Endodermal cell (in vitro differentiated cells): ENCODE measurements around the gene TMPRSS4. TPM values are rescaled to one million over a fixed set of nuclear protein-coding genes. Genes with fewer than 3 reads are reported as not detected.
"Not testable (repeated sequence)": the region's sequence is repeated elsewhere in the genome, so short reads cannot be mapped to it uniquely, and the experiment has no call there.

Experiments
- DNase-seq: peaks from one replicate; pipeline ENCODE4 v3.0.0-alpha.2; 2017
- H3K27ac ChIP-seq: 2 replicates; pipeline ENCODE4 v1.5.1; 2013; ENCODE audit warnings: mild to moderate bottlenecking, low read depth, low read length, moderate library complexity
- H3K27me3 ChIP-seq: 2 replicates; pipeline ENCODE4 v1.6.1; 2013; ENCODE audit warnings: mild to moderate bottlenecking, low read length, moderate library complexity; ENCODE audit not compliant: insufficient read depth, control insufficient read depth, poor library complexity, severe bottlenecking
- H3K36me3 ChIP-seq: 2 replicates; pipeline ENCODE4 v1.7.0; 2013; ENCODE audit warnings: mild to moderate bottlenecking, low read length, moderate library complexity; ENCODE audit not compliant: control insufficient read depth, insufficient read depth
- H3K4me1 ChIP-seq: one replicate; pipeline ENCODE4 v1.7.0; 2013; ENCODE audit warnings: low read length; ENCODE audit not compliant: control insufficient read depth, insufficient read depth
- H3K4me3 ChIP-seq: 2 replicates; pipeline ENCODE4 v1.5.1; 2013; ENCODE audit warnings: mild to moderate bottlenecking, low read length, moderate library complexity
- H3K9ac ChIP-seq: 2 replicates; pipeline ENCODE4 v1.6.1; 2013; ENCODE audit warnings: mild to moderate bottlenecking, low read length, moderate library complexity; ENCODE audit not compliant: poor library complexity, severe bottlenecking; ENCODE audit errors: extremely low read depth
- H3K9me3 ChIP-seq: 2 replicates; pipeline ENCODE4 v1.6.1; 2013; ENCODE audit warnings: mild to moderate bottlenecking, low read length, moderate library complexity; ENCODE audit not compliant: control insufficient read depth
- H3K27ac Mint-ChIP-seq: 2 replicates; pipeline ENCODE4 v1.8.0; 2020; ENCODE audit warnings: mixed read lengths
- H3K27me3 Mint-ChIP-seq: 2 replicates; pipeline ENCODE4 v1.8.0; 2021; ENCODE audit warnings: mild to moderate bottlenecking, mixed read lengths; ENCODE audit not compliant: insufficient read depth
- H3K36me3 Mint-ChIP-seq: 2 replicates; pipeline ENCODE4 v1.8.0; 2020; ENCODE audit warnings: low read depth, mixed read lengths
- H3K4me1 Mint-ChIP-seq: 2 replicates; pipeline ENCODE4 v1.8.0; 2020; ENCODE audit warnings: mixed read lengths
- H3K4me3 Mint-ChIP-seq: 2 replicates; pipeline ENCODE4 v1.8.0; 2020; ENCODE audit warnings: mild to moderate bottlenecking, moderate library complexity, mixed read lengths
- H3K9me3 Mint-ChIP-seq: 2 replicates; pipeline ENCODE4 v1.8.0; 2020; ENCODE audit warnings: mild to moderate bottlenecking, mixed read lengths
- CTCF ChIP-seq: fragments of 200-600 bp; sonication (generic); conservative IDR thresholded peaks from 2 replicates; pipeline ENCODE4 v1.5.0; 2021; ENCODE audit warnings: antibody characterized with exemption, mild to moderate bottlenecking
- WGBS, 2 experiments: methylation state at CpG; one replicate each; pipeline versions ENCODE4 v1.1.5 to v1.1.7; 2013; ENCODE audit warnings: missing lambda C conversion rate in 2 of 2, mixed read lengths in 1 of 2; ENCODE audit not compliant: insufficient coverage in 1 of 2, insufficient read length in 1 of 2; 5-methylcytosine and 5-hydroxymethylcytosine counted together
- total RNA-seq, 2 donors: library from RNA; stranded (reverse); fragmentation: NEBNext Ultra II Directional in 1 of 2; extraction: Animal tissue kit (Norgen Biotek cat#: 25700) in 1 of 2; gene quantifications; 2 replicates in 1 of 2; 3 replicates in 1 of 2; pipeline ENCODE4 v1.2.1, GENCODE V29; 2021

The TMPRSS4 gene
- total RNA-seq, 2 donors from 2014 or later: not detected

- Mint-ChIP-seq H3K4me3 (no peak overlapping the region), H3K4me1 (peaks cover 34% of the 10 kb centered on the region), H3K9me3 (no peaks in the 10 kb centered on the region), H3K36me3 (no peaks in the 10 kb centered on the region), H3K27ac (no peak overlapping the region), H3K27me3 (peaks cover 7% of the 10 kb centered on the region)
- no peak for TF ChIP-seq CTCF
- Histone ChIP-seq H3K27me3 (no peaks in the 10 kb centered on the region), H3K9me3 (no peaks in the 10 kb centered on the region), H3K9ac (no peak overlapping the region), H3K4me3 (no peak overlapping the region), H3K4me1 (peaks cover 14% of the 10 kb centered on the region), H3K36me3 (no peaks in the 10 kb centered on the region), H3K27ac (no peak overlapping the region)
- peak; percentile 10 for DNase-seq
- WGBS, 2 experiments: 93 to 95% methylated on average over 6 of the region's 6 CpGs
Observed at GRCh38 chr11:118061586-118062125, 15.2 kb upstream of the TMPRSS4 start.

GRCh38 chr11:118062181-118062580 is 14.7 kb upstream of the TMPRSS4 start:
- not testable (repeated sequence) for H3K9me3 ChIP-seq, H3K27me3 ChIP-seq, H3K27ac Mint-ChIP-seq, H3K27ac ChIP-seq, H3K4me3 Mint-ChIP-seq, H3K27me3 Mint-ChIP-seq, DNase-seq, H3K36me3 Mint-ChIP-seq, H3K36me3 ChIP-seq, H3K9ac ChIP-seq, H3K4me3 ChIP-seq, H3K9me3 Mint-ChIP-seq
- peaks cover 38% of the 10 kb centered on the region for H3K4me1 Mint-ChIP-seq
- 83 to 92% methylated on average over 1 to 5 of the region's 5 CpGs for WGBS, 2 experiments
- peaks cover 20% of the 10 kb centered on the region for H3K4me1 ChIP-seq

- DNase-seq: peak; percentile 29
- not testable (repeated sequence) for H3K27ac Mint-ChIP-seq, H3K27me3 ChIP-seq, H3K36me3 Mint-ChIP-seq, H3K9ac ChIP-seq, H3K27ac ChIP-seq, H3K27me3 Mint-ChIP-seq, H3K9me3 Mint-ChIP-seq, H3K4me3 ChIP-seq, H3K36me3 ChIP-seq, H3K4me3 Mint-ChIP-seq, H3K9me3 ChIP-seq
- peaks cover 34% of the 10 kb centered on the region for H3K4me1 Mint-ChIP-seq
- 97 to 100% methylated on average over 1 to 5 of the region's 5 CpGs for WGBS, 2 experiments
- peaks cover 20% of the 10 kb centered on the region for H3K4me1 ChIP-seq
Observed at GRCh38 chr11:118062631-118063030, 14.2 kb upstream of the TMPRSS4 start.

- Mint-ChIP-seq H3K27me3 (peaks cover 2% of the 10 kb centered on the region), H3K4me3 (no peak overlapping the region), H3K4me1 (peaks cover 34% of the 10 kb centered on the region), H3K9me3 (no peaks in the 10 kb centered on the region), H3K36me3 (no peaks in the 10 kb centered on the region), H3K27ac (no peak overlapping the region)
- no peak for DNase-seq
- Histone ChIP-seq H3K9me3 (no peaks in the 10 kb centered on the region), H3K4me3 (no peak overlapping the region), H3K27me3 (no peaks in the 10 kb centered on the region), H3K36me3 (no peaks in the 10 kb centered on the region), H3K27ac (no peak overlapping the region), H3K4me1 (peaks cover 20% of the 10 kb centered on the region), H3K9ac (no peak overlapping the region)
- TF ChIP-seq CTCF: no peak
- 81 to 87% methylated on average over 8 to 9 of the region's 9 CpGs for WGBS, 2 experiments
Observed at GRCh38 chr11:118064956-118065355, 11.9 kb upstream of the TMPRSS4 start.
